H9 (cell line): ENCODE results near the gene SYT2. TPM values are rescaled to one million over a fixed set of nuclear protein-coding genes. Genes with fewer than 3 reads are reported as not detected.

Experiments used
- DNase-seq: peaks from one replicate; pipeline ENCODE4 v3.0.0-alpha.2; 2017
- H2AFZ ChIP-seq: one replicate; pipeline ENCODE4 v1.6.1; 2013; ENCODE audit warnings: mild to moderate bottlenecking, low read length, control low read depth, moderate library complexity
- H2AK5ac ChIP-seq: 2 replicates; pipeline ENCODE4 v1.6.1; 2013; ENCODE audit warnings: low read length, control low read depth, mixed read lengths; ENCODE audit not compliant: insufficient read length
- H2BK120ac ChIP-seq: one replicate; pipeline ENCODE4 v1.6.1; 2013; ENCODE audit warnings: low read depth, mild to moderate bottlenecking, low read length, control low read depth, inconsistent platforms; ENCODE audit not compliant: poor library complexity, severe bottlenecking
- H2BK12ac ChIP-seq: 2 replicates; pipeline ENCODE4 v1.6.1; 2013; ENCODE audit warnings: low read length, control low read depth, mixed read lengths, low read depth; ENCODE audit not compliant: insufficient read length
- H2BK15ac ChIP-seq: 2 replicates; pipeline ENCODE4 v1.6.1; 2013; ENCODE audit warnings: low read depth, low read length, control low read depth
- H2BK20ac ChIP-seq: one replicate; pipeline ENCODE4 v1.6.1; 2013; ENCODE audit warnings: low read depth, mild to moderate bottlenecking, low read length, control low read depth, inconsistent platforms; ENCODE audit not compliant: poor library complexity, severe bottlenecking
- H2BK5ac ChIP-seq: 2 replicates; pipeline ENCODE4 v1.6.1; 2013; ENCODE audit warnings: low read length, control low read depth, mixed read lengths; ENCODE audit not compliant: insufficient read length
- H3K14ac ChIP-seq: 2 replicates; pipeline ENCODE4 v1.6.1; 2013; ENCODE audit warnings: low read length, control low read depth; ENCODE audit not compliant: insufficient read depth
- H3K18ac ChIP-seq: 2 replicates; pipeline ENCODE4 v1.6.1; 2013; ENCODE audit warnings: low read depth, mild to moderate bottlenecking, mixed read lengths, low read length, control low read depth; ENCODE audit not compliant: insufficient read length
- H3K23ac ChIP-seq: 2 replicates; pipeline ENCODE4 v1.6.1; 2013; ENCODE audit warnings: low read length, control low read depth, mixed read lengths, low read depth; ENCODE audit not compliant: insufficient read length
- H3K23me2 ChIP-seq: 2 replicates; pipeline ENCODE4 v1.6.1; 2013; ENCODE audit warnings: low read depth, mild to moderate bottlenecking, mixed read lengths, low read length, control low read depth; ENCODE audit not compliant: insufficient read length, poor library complexity, severe bottlenecking
- H3K27ac ChIP-seq: 2 replicates; pipeline ENCODE4 v1.5.1; 2013; ENCODE audit warnings: low read length, control low read depth, mixed read lengths, low read depth; ENCODE audit not compliant: insufficient read length
- H3K27me3 ChIP-seq: 2 replicates; pipeline ENCODE4 v1.6.1; 2013; ENCODE audit warnings: low read length, control low read depth, inconsistent platforms; ENCODE audit not compliant: insufficient read depth
- H3K4ac ChIP-seq: 2 replicates; pipeline ENCODE4 v1.6.1; 2013; ENCODE audit warnings: low read depth, mild to moderate bottlenecking, control low read depth, inconsistent platforms, low read length, moderate library complexity
- H3K4me1 ChIP-seq: 2 replicates; pipeline ENCODE4 v1.6.1; 2013; ENCODE audit warnings: low read length, control low read depth, inconsistent platforms; ENCODE audit not compliant: insufficient read depth
- H3K4me2 ChIP-seq: 2 replicates; pipeline ENCODE4 v1.6.1; 2013; ENCODE audit warnings: low read length, control low read depth, mixed read lengths; ENCODE audit not compliant: insufficient read length, insufficient read depth
- H3K56ac ChIP-seq: 2 replicates; pipeline ENCODE4 v1.6.1; 2013; ENCODE audit warnings: low read depth, mild to moderate bottlenecking, mixed read lengths, low read length, control low read depth; ENCODE audit not compliant: insufficient read length
- H3K79me1 ChIP-seq: 2 replicates; pipeline ENCODE4 v1.6.1; 2013; ENCODE audit warnings: low read depth, mild to moderate bottlenecking, moderate library complexity, low read length, control low read depth, inconsistent platforms; ENCODE audit not compliant: insufficient read depth, poor library complexity, severe bottlenecking
- H3K79me2 ChIP-seq: 2 replicates; pipeline ENCODE4 v1.6.1; 2013; ENCODE audit warnings: low read length, control low read depth, inconsistent platforms; ENCODE audit not compliant: insufficient read depth
- H3K9ac ChIP-seq: 2 replicates; pipeline ENCODE4 v1.6.1; 2013; ENCODE audit warnings: low read length, control low read depth, mixed read lengths; ENCODE audit not compliant: insufficient read length; ENCODE audit errors: extremely low read depth
- H3K9me3 ChIP-seq: one replicate; pipeline ENCODE4 v1.6.1; 2013; ENCODE audit warnings: low read depth, low read length, inconsistent platforms; ENCODE audit not compliant: control insufficient read depth
- H3T11ph ChIP-seq: one replicate; pipeline ENCODE4 v1.6.1; 2013; ENCODE audit warnings: mild to moderate bottlenecking, low read length, control low read depth, inconsistent platforms
- H4K20me1 ChIP-seq: one replicate; pipeline ENCODE4 v1.6.1; 2013; ENCODE audit not compliant: control insufficient read depth, insufficient read length, insufficient read depth
- H4K5ac ChIP-seq: 2 replicates; pipeline ENCODE4 v1.6.1; 2013; ENCODE audit warnings: low read depth, mild to moderate bottlenecking, mixed read lengths, low read length, control low read depth; ENCODE audit not compliant: insufficient read length
- H4K8ac ChIP-seq: replicated peaks from 2 replicates; pipeline ENCODE4 v1.6.1; 2013; ENCODE audit warnings: low read length, control low read depth, mixed read lengths, low read depth; ENCODE audit not compliant: insufficient read length
- H4K91ac ChIP-seq: 2 replicates; pipeline ENCODE4 v1.6.1; 2013; ENCODE audit warnings: low read depth, mild to moderate bottlenecking, moderate library complexity, mixed read lengths, low read length, control low read depth; ENCODE audit not compliant: insufficient read length
- H3K27ac Mint-ChIP-seq, 3 experiments: 2 replicates in 2 of 3; 3 replicates in 1 of 3; pipeline ENCODE4 v1.8.0; 2020 to 2021; ENCODE audit warnings: mixed read lengths in 3 of 3, mild to moderate bottlenecking in 1 of 3, moderate library complexity in 1 of 3
- H3K27me3 Mint-ChIP-seq: 2 replicates; pipeline ENCODE4 v1.8.0; 2021; ENCODE audit warnings: low read depth, mild to moderate bottlenecking, moderate library complexity, mixed read lengths
- H3K36me3 Mint-ChIP-seq, 3 experiments: 2 replicates in 2 of 3; 3 replicates in 1 of 3; pipeline ENCODE4 v1.8.0; 2020 to 2021; ENCODE audit warnings: low read depth in 3 of 3, mixed read lengths in 3 of 3; ENCODE audit not compliant: insufficient read depth in 1 of 3
- H3K4me1 Mint-ChIP-seq, 2 experiments: 2 replicates each; pipeline ENCODE4 v1.8.0; 2020; ENCODE audit warnings: mixed read lengths in 2 of 2
- H3K4me3 Mint-ChIP-seq, 2 experiments: 2 replicates in 1 of 2; 3 replicates in 1 of 2; pipeline ENCODE4 v1.8.0; 2020 to 2021; ENCODE audit warnings: mild to moderate bottlenecking in 2 of 2, mixed read lengths in 2 of 2, moderate library complexity in 1 of 2
- H3K9me3 Mint-ChIP-seq, 2 experiments: 2 replicates in 1 of 2; 3 replicates in 1 of 2; pipeline ENCODE4 v1.8.0; 2020; ENCODE audit warnings: mild to moderate bottlenecking in 2 of 2, mixed read lengths in 2 of 2, moderate library complexity in 1 of 2
- WGBS: extraction: QIAGEN DNeasy Blood & Tissue Kit; methylation state at CpG from one replicate; pipeline ENCODE4 v1.1.7; 2013; ENCODE audit warnings: missing lambda C conversion rate, low lambda C conversion rate, mixed read lengths; ENCODE audit not compliant: insufficient read length; ENCODE audit errors: extremely low coverage; 5-methylcytosine and 5-hydroxymethylcytosine counted together
- total RNA-seq: library from RNA; stranded (reverse); gene quantifications from 2 replicates; pipeline ENCODE4 v1.2.1, GENCODE V29; 2021
- TF ChIP-seq, protein P1 (sequence below): fragments of 200-600 bp; sonication (generic); conservative IDR thresholded peaks from 3 replicates; pipeline ENCODE4 v1.8.0; 2021; ENCODE audit warnings: antibody characterized with exemption, mild to moderate bottlenecking

Gene SYT2
- total RNA-seq, 1 experiment from 2014 or later: 3.3 TPM

DNA sequence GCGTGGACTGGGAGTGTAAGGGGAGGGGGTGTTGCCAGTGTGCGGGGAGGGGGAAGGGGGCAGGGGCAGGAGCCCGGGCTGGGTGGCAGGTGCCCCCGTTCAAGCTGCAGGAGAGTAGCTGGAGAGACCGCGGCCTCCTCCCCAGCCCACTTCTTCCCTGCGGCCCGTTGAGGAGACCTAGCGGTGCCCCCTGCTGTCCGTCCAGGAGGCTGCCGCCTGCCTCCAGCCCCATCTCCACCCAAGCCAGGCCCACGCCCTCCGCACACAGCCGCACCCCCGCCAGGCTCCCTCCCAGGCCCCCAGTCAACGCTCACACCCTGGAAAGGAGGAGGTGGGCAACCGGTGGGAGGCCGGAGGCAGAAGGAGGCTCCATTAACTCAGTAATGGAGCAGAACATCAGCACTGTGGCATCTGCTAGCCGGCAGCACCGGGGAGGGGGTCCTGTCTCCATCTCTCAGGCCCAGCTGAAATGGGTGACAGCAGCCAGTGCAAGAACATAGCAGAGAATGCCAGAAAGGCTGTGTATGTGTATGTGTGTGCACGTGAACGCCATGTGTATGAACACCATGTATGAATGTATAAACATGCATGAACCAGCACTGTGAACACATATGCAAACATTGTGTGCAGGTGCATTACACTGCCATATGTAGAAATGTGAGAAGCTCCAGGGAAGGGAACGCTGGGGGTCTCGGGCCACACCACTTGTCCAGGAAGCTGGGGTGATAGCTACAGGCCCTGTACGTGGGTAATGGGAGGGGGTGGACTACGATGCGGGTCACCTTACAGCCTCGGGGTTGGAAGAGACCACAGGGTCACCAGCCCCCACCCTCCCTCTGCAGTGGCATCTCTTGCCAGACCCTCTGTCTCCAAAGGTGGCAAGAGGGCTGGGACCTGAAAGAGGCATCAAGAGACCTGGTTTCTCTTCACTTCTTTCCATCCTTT is 84.6 kb downstream of the SYT2 start:
- no peak overlapping the region for H3K14ac ChIP-seq
- H2AK5ac ChIP-seq: no peak overlapping the region
- no peaks in the 10 kb centered on the region; the same call in 1 of the 2 replicates for H3K27me3 Mint-ChIP-seq
- H2BK15ac ChIP-seq: no peak overlapping the region
- peaks cover 17 to 18% of the 10 kb centered on the region in 2 experiments for H3K4me1 Mint-ChIP-seq
- no peak overlapping the region for H3K9ac ChIP-seq
- H4K91ac ChIP-seq: no peak overlapping the region
- no peak overlapping the region for H2BK120ac ChIP-seq
- no peak overlapping the region for H3K4ac ChIP-seq
- no peak overlapping the region for H4K5ac ChIP-seq
- no peaks in the 10 kb centered on the region for H3K27me3 ChIP-seq
- H3K79me1 ChIP-seq: no peaks in the 10 kb centered on the region
- no peak overlapping the region for H2BK20ac ChIP-seq
- peak; percentile 83 for DNase-seq
- no peak overlapping the region for H2BK5ac ChIP-seq
- 100% methylated on average over 1 of the region's 28 CpGs for WGBS
- no peak overlapping the region for H2AFZ ChIP-seq
- H3T11ph ChIP-seq: no peak overlapping the region
- no peaks in the 10 kb centered on the region for H3K36me3 Mint-ChIP-seq
- H2BK12ac ChIP-seq: no peak overlapping the region
- H3K4me2 ChIP-seq: no peak overlapping the region
- H3K23ac ChIP-seq: no peak overlapping the region
- H3K27ac Mint-ChIP-seq: no peak overlapping the region
- H3K18ac ChIP-seq: no peak overlapping the region
- no peak overlapping the region for H3K56ac ChIP-seq
- H3K27ac ChIP-seq: no peak overlapping the region
- TF ChIP-seq, protein P1, sequence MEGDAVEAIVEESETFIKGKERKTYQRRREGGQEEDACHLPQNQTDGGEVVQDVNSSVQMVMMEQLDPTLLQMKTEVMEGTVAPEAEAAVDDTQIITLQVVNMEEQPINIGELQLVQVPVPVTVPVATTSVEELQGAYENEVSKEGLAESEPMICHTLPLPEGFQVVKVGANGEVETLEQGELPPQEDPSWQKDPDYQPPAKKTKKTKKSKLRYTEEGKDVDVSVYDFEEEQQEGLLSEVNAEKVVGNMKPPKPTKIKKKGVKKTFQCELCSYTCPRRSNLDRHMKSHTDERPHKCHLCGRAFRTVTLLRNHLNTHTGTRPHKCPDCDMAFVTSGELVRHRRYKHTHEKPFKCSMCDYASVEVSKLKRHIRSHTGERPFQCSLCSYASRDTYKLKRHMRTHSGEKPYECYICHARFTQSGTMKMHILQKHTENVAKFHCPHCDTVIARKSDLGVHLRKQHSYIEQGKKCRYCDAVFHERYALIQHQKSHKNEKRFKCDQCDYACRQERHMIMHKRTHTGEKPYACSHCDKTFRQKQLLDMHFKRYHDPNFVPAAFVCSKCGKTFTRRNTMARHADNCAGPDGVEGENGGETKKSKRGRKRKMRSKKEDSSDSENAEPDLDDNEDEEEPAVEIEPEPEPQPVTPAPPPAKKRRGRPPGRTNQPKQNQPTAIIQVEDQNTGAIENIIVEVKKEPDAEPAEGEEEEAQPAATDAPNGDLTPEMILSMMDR: peak; percentile 75
- no peaks in the 10 kb centered on the region for H3K79me2 ChIP-seq
- H4K8ac ChIP-seq: no peak overlapping the region
- H3K23me2 ChIP-seq: no peaks in the 10 kb centered on the region
- H3K9me3 Mint-ChIP-seq: no peaks in the 10 kb centered on the region
- no peaks in the 10 kb centered on the region for H4K20me1 ChIP-seq
- H3K4me1 ChIP-seq: no peaks in the 10 kb centered on the region; the same call in 1 of the 2 replicates
- no peak overlapping the region for H3K4me3 Mint-ChIP-seq
- no peaks in the 10 kb centered on the region for H3K9me3 ChIP-seq
